HG02885 (cell line): Measurements from ENCODE around the gene CFAP97D2.
"Not testable (repeated sequence)": the region's sequence is repeated elsewhere in the genome, so short reads cannot be mapped to it uniquely, and the experiment has no call there.

Experiments
- ATAC-seq: cut with Tn5 transposase; IDR thresholded peaks from one replicate; pipeline ENCODE4 v1.9.1; 2021; ENCODE audit warnings: mild to moderate bottlenecking; ENCODE audit not compliant: unreplicated experiment, poor library complexity

The CFAP97D2 gene

GRCh38 chr13:114228176-114228575 lies 49.1 kb downstream of the CFAP97D2 start:
- no peak for ATAC-seq

- ATAC-seq, result no peak
These were observed 50.4 kb downstream of the CFAP97D2 start for GRCh38 chr13:114229506-114229905.

DNA sequence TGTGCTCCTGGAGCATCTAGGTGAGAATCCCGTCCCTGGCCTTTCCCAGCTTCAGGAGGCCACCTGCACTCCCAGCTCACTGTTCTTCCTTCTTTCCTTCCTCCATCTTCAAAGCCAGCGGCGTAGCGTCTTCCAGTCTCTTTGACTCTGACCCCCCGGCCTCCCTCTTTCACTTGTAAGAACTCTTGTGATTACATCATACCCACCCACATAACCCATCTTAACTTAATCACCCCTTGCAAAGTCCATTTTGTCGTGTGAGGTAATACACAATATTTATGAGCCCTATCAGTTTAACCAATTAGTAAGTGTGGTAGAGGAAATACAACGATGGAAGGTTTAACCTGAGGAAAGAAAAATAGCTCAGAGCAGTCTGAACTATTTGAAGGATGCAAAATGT lies 51.1 kb downstream of the CFAP97D2 start:
- no peak for ATAC-seq

DNA sequence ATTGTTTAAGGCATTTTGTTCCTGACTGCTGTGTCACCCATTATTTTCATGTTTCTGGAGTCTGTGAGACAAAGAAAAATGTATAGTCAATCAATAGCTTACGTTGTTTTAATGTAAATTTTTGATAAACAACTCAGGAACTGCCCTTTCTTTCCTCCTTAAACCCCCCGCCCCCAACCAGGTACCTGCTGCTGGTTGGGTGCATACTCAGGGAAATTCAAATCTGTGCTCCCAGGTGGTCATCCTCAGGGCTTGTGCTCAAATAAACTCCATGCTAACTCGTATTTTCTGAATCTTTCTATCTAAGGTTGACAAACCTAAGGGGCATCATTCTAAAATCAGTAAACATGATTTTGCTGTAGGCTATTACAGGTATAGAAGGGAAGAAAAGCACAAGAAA lies 51.5 kb downstream of the CFAP97D2 start:
- no peak for ATAC-seq

GRCh38 chr13:114231886-114232285 lies 52.8 kb downstream of the CFAP97D2 start:
- no peak for ATAC-seq

- ATAC-seq, result no peak
These were observed 55.2 kb downstream of the CFAP97D2 start for GRCh38 chr13:114234266-114234644.

GRCh38 chr13:114234645-114235421 lies 55.8 kb downstream of the CFAP97D2 start, which contains the start of gene CDC16:
TSS of gene CDC16 (plus strand) at chr13:114234897. CDS start at chr13:114235085, 188 bp downstream.
- ATAC-seq, result peak; percentile 93

DNA sequence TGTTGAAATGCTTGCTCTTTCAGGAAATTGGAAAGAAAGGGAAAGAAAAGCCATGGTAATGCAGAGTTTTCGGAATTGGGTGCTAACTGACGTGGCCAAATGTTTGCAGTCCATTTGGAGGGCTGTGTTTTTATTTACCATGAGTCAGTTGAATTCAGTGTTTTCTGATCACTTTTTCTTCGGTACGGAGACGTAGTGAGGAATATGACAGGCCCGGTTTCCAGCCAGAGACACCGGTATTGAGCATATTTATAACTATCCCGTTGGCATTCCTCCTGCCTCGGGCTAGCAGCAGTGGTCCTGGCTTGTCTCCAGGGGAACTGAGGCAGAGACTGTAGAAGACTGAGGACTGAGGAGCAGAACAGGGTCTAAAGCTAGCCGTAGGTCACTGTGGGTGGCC lies 56.6 kb downstream of the CFAP97D2 start:
- ATAC-seq, result no peak

DNA sequence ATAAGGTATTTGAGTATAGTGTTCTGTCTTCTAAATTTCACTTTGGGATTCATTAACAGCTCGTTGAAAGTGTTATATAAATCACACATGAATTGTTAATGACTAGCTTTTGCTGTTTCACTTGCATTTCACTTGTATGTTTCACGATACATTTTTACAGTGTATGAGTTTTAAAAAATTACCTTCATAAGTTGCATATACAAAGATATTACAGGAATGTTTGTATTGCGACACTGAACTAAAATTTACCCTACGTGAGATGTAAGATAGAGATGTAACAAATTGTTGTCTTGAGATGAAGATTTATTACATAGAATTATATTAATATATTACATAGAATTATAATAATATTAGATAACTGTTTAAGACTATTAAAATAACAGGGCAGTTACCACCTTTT lies 57.2 kb downstream of the CFAP97D2 start:
- no peak for ATAC-seq

GRCh38 chr13:114237415-114238112 lies 58.5 kb downstream of the CFAP97D2 start:
- no peak for ATAC-seq

DNA sequence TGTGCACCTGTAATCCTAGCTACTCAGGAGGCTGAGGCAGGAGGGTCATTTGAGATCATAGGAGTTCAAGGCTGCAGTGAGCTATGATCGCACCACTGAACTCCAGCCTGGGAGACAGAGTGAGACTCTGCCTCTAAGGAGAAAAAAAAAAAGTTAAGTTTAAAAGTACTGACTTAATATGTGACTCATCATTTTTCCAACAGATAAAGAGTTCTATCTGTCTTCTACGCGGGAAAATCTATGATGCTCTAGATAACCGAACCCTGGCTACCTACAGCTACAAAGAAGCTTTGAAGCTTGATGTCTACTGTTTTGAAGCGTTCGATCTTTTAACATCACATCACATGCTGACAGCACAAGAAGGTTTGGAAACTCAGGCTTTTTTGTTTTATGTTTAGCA lies 62.9 kb downstream of the CFAP97D2 start:
- no peak for ATAC-seq

DNA sequence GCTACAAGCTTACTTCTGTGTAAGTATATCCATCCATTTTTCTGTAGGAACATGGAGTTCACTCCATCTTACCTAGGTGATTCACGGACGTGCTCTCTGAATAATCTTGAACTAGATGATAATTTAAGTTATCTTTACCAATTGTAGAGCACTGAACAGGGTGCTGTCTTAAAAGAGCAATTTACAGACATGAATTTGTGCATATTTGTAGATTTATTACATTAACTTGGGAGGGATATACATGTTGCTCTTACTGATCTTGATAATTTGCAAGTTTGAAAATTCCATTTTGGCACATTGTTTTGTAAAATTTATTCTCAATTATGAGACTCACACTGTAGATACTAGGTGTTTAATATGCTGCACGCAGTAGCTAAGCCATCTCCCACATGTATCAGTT lies 64.9 kb downstream of the CFAP97D2 start:
- ATAC-seq, result no peak

GRCh38 chr13:114244637-114245036 lies 65.6 kb downstream of the CFAP97D2 start:
- no peak for ATAC-seq

DNA sequence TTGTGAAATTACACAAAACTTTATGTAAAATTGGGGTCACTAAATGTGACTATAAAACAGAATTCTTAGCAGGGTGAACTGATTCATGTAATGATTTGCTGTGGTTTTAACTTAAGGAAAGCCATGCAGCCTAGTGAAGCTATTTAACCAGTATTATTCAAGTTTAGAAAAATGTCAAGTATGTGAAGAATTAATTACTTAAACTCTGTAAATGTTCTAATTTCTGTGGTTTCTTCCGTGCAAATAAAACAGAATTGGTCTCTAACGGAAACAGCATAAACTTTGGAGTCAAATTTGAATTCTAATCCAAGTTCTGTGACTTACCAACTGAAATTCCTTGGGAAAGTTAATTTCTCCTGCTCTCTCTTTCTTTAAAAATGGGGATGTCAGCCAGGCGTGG lies 69.0 kb downstream of the CFAP97D2 start:
- no peak for ATAC-seq

DNA sequence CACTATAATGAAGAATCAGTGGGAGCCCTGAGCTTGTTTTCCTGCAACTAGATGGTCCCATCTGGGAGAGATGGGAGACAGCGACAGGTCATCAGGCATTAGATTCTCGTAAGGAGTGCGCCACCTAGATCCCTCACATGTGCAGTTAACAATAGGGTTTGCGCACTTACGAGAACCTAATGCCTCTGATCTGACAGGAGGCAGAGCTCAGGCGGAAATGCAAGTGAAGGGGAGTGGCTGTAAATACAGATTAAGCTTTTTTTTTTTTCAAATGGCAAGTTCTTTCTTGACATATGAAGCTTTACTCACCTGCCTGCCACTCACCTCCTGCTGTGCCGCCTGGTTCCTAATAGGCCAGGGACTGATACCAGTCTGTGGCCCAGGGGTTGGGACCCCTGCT lies 70.0 kb downstream of the CFAP97D2 start:
- ATAC-seq, result no peak

GRCh38 chr13:114251639-114252440 lies 72.8 kb downstream of the CFAP97D2 start:
- ATAC-seq, result not testable (repeated sequence)

DNA sequence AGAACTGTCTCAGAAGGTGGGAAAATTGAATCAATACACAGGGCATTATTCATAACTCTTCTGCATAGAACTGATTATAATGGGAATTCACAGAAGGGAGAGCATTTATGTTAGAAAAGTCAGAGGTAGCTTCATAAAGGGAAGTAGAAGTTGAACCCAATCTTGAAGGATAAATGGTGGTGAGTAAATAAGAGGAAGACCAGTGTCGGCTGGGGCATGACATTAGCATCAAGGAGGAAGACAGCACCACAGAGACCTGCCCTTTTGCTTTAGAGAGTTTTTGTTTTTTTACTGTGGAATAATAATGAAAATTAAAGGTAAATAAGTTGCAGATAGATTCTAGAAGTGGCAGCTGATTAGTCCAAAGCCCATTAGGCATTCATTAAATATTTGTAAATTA lies 77.5 kb downstream of the CFAP97D2 start:
- no peak for ATAC-seq

DNA sequence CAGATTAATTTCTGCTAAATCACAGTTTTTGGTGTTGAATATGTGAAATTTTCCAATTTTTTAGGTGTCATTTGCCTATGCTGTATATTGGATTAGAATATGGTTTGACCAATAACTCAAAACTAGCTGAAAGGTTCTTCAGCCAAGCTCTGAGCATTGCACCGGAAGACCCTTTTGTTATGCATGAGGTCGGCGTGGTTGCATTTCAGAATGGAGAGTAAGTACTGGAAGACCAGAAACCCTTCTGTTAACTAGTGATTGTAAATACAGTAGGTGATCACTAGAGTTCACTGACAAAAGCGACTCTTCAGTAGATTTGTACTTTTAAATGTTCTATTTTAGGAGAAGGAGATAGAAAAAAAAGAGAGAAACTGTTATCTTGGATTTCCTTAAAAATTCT lies 78.0 kb downstream of the CFAP97D2 start:
- no peak for ATAC-seq

DNA sequence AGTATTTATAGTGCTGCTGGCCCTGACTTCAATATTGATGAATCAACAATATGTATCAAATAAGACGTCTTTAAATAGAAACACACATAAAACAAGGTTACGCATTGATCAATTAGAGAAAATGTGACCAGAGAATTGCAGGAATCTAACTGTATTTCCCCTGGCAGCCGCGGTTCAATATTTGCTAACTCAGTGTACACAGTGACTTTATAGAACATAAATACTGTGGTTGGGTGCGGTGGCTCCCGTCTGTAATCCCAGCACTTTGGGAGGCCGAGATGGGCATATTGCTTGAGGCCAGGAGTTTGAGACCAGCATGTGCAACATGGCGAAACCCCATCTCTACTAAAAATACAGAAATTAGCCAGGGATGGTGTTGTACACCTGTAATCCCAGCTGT lies 79.5 kb downstream of the CFAP97D2 start:
- ATAC-seq, result no peak

DNA sequence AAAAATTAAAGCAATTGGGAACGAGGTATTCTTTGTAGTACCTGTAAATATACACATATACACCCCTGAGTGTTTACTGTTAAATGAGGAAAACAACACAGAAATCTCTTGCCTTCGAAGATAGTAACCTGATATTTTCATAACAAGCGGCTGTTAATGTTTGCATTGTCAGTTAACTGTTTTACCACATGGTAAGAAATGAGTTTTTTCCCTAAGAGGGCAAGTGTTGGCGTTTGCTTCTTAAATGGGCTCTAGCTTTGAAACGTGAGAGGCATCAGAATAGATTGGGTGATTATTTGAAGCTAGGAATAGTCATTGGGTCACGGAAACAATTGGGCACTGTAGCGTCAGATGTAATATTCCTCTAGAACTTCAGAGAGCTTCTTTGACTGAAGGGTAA lies 80.3 kb downstream of the CFAP97D2 start:
- no peak for ATAC-seq

DNA sequence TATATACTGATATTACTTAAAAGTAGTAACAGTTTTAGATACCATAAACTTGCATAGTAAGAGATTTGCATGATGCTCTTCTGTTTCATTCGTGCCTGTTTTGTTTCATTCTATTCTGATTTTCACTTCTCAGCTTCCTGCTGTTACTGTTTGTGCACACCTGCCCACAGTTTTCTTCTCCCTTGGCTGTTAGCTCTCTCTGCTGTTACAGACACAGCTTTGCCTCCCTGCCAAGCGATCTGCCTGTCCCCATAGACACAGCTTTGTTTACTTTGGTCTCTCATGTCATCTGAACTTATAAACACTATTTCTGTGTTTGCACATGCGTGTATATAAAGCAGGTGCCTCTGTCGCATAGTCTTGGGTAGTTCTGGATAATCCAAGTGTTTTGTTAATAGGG lies 80.9 kb downstream of the CFAP97D2 start:
- peak; percentile 73 for ATAC-seq
